Natural killer cell (primary cell): ENCODE data around the gene ZBED2. TPM values are rescaled to one million over a fixed set of nuclear protein-coding genes. Genes with fewer than 3 reads are reported as not detected.

ENCODE experiments used
- ATAC-seq, 3 donors: fragments of 150-1000 bp in 2 of 3; fragments of 200-7000 bp in 1 of 3; cut with Tn5 transposase; 1 replicate in 1 of 3; 2 replicates in 2 of 3; pipeline ENCODE4 v1.10.0; 2021; ENCODE audit warnings: mild to moderate bottlenecking in 2 of 3, moderate library complexity in 2 of 3
- DNase-seq, 2 donors: peaks; one replicate each; pipeline versions ENCODE4 v3.0.0 to v3.0.0-alpha.2; 2013 to 2021; ENCODE audit warnings: mixed read lengths in 1 of 2
- H3K27ac ChIP-seq: one replicate; pipeline ENCODE4 v1.5.1; 2013; ENCODE audit warnings: mild to moderate bottlenecking, low read length
- H3K27me3 ChIP-seq: one replicate; pipeline ENCODE4 v1.6.1; 2013; ENCODE audit warnings: low read length; ENCODE audit not compliant: control insufficient read depth, insufficient read depth
- H3K36me3 ChIP-seq: one replicate; pipeline ENCODE4 v1.6.1; 2013; ENCODE audit warnings: low read length; ENCODE audit not compliant: control insufficient read depth, insufficient read depth
- H3K4me1 ChIP-seq: one replicate; pipeline ENCODE4 v1.6.1; 2013; ENCODE audit warnings: low read length; ENCODE audit not compliant: control insufficient read depth, insufficient read depth
- H3K4me3 ChIP-seq: one replicate; pipeline ENCODE4 v1.5.1; 2013; ENCODE audit warnings: low read length
- H3K9me3 ChIP-seq: one replicate; pipeline ENCODE4 v1.6.1; 2013; ENCODE audit warnings: low read length; ENCODE audit not compliant: control insufficient read depth, insufficient read depth
- H3K27ac Mint-ChIP-seq, 2 donors: one replicate each; pipeline ENCODE4 v1.8.0; 2022; ENCODE audit warnings: mild to moderate bottlenecking in 2 of 2, mixed read lengths in 2 of 2, moderate library complexity in 1 of 2
- H3K27me3 Mint-ChIP-seq, 2 donors: one replicate each; pipeline ENCODE4 v1.8.0; 2022; ENCODE audit warnings: low read depth in 2 of 2, mixed read lengths in 2 of 2
- H3K36me3 Mint-ChIP-seq: one replicate; pipeline ENCODE4 v1.8.0; 2022; ENCODE audit warnings: mixed read lengths
- H3K4me1 Mint-ChIP-seq, 2 donors: one replicate each; pipeline ENCODE4 v1.8.0; 2022; ENCODE audit warnings: mixed read lengths in 2 of 2
- H3K4me3 Mint-ChIP-seq: one replicate; pipeline ENCODE4 v1.8.0; 2022; ENCODE audit warnings: mild to moderate bottlenecking, moderate library complexity, mixed read lengths
- H3K9me3 Mint-ChIP-seq, 2 donors: one replicate each; pipeline ENCODE4 v1.8.0; 2022; ENCODE audit warnings: mixed read lengths in 2 of 2
- WGBS: methylation state at CpG from one replicate; pipeline ENCODE4 v1.1.7; 2013; ENCODE audit warnings: missing lambda C conversion rate; ENCODE audit not compliant: insufficient coverage; 5-methylcytosine and 5-hydroxymethylcytosine counted together
- intact Hi-C: fragments of 100-400 bp; cut with micrococcal nuclease; formaldehyde crosslinking; loops from one replicate; pipeline ENCODE4 v1.14.2; 2022
- total RNA-seq, 4 donors: library from RNA; stranded (reverse); fragments of 120-200 nt in 1 of 4; gene quantifications; one replicate each; pipeline versions ENCODE4 v1.2.3 to v1.2.4, GENCODE V29; 2013 to 2022
- TF ChIP-seq, protein P1 (sequence below): fragments of 200-600 bp; IDR thresholded peaks from one replicate; pipeline ENCODE4 v1.8.0; 2022; ENCODE audit warnings: antibody characterized with exemption

Gene ZBED2, protein sequence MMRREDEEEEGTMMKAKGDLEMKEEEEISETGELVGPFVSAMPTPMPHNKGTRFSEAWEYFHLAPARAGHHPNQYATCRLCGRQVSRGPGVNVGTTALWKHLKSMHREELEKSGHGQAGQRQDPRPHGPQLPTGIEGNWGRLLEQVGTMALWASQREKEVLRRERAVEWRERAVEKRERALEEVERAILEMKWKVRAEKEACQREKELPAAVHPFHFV
- total RNA-seq: under 1 TPM in 1 of 3 donors, not detected in 2; 0.26 TPM
- total RNA-seq (2013): 0.34 TPM

DNA sequence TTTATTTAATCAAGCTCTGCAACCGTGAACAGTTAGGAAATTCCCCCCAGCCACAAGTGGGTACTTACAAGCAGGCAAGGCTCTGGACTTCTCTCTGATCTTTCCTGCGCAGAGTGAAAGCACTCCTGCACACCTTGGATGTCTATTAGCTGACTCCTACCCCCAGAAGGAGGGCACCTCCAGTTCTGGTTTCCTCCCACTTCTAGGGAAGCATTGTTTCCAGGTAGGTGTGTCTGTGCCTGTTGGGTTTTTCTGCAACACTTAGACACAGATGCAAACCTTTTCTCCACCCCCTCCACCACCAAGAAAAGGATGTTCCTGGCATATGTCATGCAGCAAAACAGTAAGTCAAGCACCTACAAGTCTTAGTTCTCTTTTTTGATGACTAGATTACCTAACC is at the start of gene ZBED2:
ZBED2 (minus strand) TSS at position 115 of the 400 bp plus-strand sequence. CDS start 1,145 bp downstream, outside the sequence.
- Histone ChIP-seq H3K4me3 (no peak within 1 kb of the TSS), H3K9me3 (no peaks in the 10 kb centered on the region), H3K27me3 (no peaks in the 10 kb centered on the region), H3K4me1 (peaks cover 6% of the 10 kb centered on the region), H3K27ac (no peak within 1 kb of the TSS), H3K36me3 (peaks cover 44% of the 10 kb centered on the region)
- WGBS: 52% methylated on average over 2 of the region's 2 CpGs
- TF ChIP-seq, protein P1, sequence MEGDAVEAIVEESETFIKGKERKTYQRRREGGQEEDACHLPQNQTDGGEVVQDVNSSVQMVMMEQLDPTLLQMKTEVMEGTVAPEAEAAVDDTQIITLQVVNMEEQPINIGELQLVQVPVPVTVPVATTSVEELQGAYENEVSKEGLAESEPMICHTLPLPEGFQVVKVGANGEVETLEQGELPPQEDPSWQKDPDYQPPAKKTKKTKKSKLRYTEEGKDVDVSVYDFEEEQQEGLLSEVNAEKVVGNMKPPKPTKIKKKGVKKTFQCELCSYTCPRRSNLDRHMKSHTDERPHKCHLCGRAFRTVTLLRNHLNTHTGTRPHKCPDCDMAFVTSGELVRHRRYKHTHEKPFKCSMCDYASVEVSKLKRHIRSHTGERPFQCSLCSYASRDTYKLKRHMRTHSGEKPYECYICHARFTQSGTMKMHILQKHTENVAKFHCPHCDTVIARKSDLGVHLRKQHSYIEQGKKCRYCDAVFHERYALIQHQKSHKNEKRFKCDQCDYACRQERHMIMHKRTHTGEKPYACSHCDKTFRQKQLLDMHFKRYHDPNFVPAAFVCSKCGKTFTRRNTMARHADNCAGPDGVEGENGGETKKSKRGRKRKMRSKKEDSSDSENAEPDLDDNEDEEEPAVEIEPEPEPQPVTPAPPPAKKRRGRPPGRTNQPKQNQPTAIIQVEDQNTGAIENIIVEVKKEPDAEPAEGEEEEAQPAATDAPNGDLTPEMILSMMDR: no peak
- peaks cover 18% of the 10 kb centered on the region for H3K36me3 Mint-ChIP-seq
- no peaks in the 10 kb centered on the region for H3K9me3 Mint-ChIP-seq
- H3K4me1 Mint-ChIP-seq: peaks cover 11 to 23% of the 10 kb centered on the region in 2 donors
- no peak within 1 kb of the TSS for H3K4me3 Mint-ChIP-seq
- intact Hi-C loops: no loop called here
- peak within 1 kb of the TSS; percentile 63 to 69 for H3K27ac Mint-ChIP-seq
- ATAC-seq (no peak), DNase-seq (no peak)
- H3K27me3 Mint-ChIP-seq: no peaks in the 10 kb centered on the region

DNA sequence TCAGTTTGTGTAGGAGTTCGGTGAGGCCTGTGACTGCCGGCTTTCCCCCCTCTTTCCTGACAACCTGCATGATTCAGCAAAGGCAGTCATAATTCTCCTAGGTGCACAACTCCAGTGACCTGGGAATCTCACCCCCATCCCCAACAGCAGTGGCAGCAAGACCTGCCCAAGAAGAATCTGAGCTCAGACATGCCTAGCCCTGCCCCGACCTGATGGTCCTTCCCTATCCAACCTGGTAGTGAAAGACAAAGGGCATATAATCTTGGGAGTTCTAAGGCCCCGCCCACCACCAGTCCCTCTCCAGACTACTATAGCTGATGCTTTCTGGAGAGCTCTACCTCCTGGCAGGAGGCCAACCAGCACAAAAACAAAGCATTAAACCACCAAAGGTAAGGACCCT is 44.2 kb upstream of the ZBED2 start:
- intact Hi-C loops: no loop called here
- H3K9me3 ChIP-seq: no peaks in the 10 kb centered on the region
- peaks cover 39% of the 10 kb centered on the region for H3K36me3 Mint-ChIP-seq

DNA sequence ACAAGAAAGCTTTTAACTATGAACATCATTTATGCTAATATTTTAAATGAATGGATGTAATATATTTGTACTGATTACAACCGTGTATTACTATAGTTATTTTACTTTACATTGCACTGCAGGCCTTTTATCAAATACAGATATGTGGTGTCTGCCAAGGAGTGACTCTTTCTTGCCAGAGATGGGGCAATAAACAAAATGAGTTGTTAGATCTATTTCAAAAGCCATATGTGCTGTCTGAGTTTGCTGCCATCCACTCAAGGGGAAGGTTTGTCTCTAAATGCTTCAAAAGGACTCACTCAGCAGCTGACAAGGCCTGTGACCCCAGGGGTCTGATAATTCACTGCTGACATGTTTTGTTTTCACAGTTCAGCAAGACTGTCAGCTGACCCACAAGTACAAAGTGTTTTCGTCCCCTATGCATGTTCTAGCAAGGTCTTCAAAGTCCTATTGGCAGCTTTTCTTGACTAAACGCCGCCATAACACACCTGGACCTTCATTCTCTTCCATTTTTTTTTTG is 41.3 kb upstream of the ZBED2 start:
- 96% methylated on average over 3 of the region's 4 CpGs for WGBS
- Histone ChIP-seq H3K4me3 (no peak overlapping the region), H3K27me3 (no peaks in the 10 kb centered on the region), H3K4me1 (no peaks in the 10 kb centered on the region), H3K9me3 (no peaks in the 10 kb centered on the region), H3K27ac (no peak overlapping the region), H3K36me3 (peaks cover 22% of the 10 kb centered on the region)
- Mint-ChIP-seq H3K9me3 (no peaks in the 10 kb centered on the region), H3K4me3 (no peak overlapping the region), H3K27me3 (no peaks in the 10 kb centered on the region), H3K36me3 (peaks cover 25% of the 10 kb centered on the region), H3K27ac (peak overlapping the region; percentile 39 to 68), H3K4me1 (no peaks in the 10 kb centered on the region)
- TF ChIP-seq, protein P1: no peak
- ATAC-seq (no peak), DNase-seq (no peak)
- intact Hi-C loops: no loop called here

More for the DNA sequence above, 44.2 kb upstream of the ZBED2 start:
- H3K27ac Mint-ChIP-seq: no peak overlapping the region
- no peak for DNase-seq
- no peak for ATAC-seq
- no peaks in the 10 kb centered on the region for H3K27me3 Mint-ChIP-seq
- H3K4me1 Mint-ChIP-seq: no peaks in the 10 kb centered on the region
- Histone ChIP-seq H3K27ac (no peak overlapping the region), H3K36me3 (peaks cover 22% of the 10 kb centered on the region), H3K27me3 (no peaks in the 10 kb centered on the region), H3K4me3 (no peak overlapping the region), H3K4me1 (no peaks in the 10 kb centered on the region)
- WGBS: 90% methylated on average over 4 of the region's 4 CpGs
- TF ChIP-seq, protein P1: no peak
- H3K9me3 Mint-ChIP-seq: peaks cover 5 to 6% of the 10 kb centered on the region in 2 donors
- no peak overlapping the region for H3K4me3 Mint-ChIP-seq
